ENCODE data around the gene MED12L. TPM values are rescaled to one million over a fixed set of nuclear protein-coding genes. Genes with fewer than 3 reads are reported as not detected.

Gene MED12L
- polyA plus RNA-seq, 1 experiment = 0.06 TPM

DNA sequence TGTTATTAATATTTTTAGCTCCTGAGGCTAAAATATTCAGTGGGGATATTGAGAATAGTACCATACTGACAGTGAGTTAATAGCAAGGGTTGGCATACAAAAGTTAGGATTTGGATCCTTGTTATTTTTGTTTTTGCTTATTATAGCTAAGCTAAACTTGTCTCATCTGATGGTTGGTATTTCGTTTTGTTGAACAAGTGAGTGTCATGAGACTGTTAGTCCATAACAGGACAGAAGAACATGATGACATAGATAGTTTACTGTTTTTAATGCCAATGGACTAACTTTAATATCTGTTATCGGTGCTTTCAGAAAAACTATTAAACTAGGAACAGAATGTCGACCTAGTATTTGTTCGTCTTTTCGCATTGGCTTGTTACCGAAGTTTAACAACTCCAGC lies 69.1 kb downstream of the MED12L start:
- no peaks in the 10 kb centered on the region for H3K36me3 ChIP-seq (ENCODE audit: control insufficient read depth, insufficient read depth, low read length)
- DNase-seq (ENCODE audit: low read depth) = no peak
- CTCF ChIA-PET = no interaction called here
- H3K4me3 ChIP-seq (ENCODE audit: low read depth, low read length) = no peak overlapping the region
- POLR2A ChIA-PET = no interaction called here
- H3K27me3 ChIP-seq (ENCODE audit: control insufficient read depth, insufficient read depth, low read length) = no peaks in the 10 kb centered on the region
- TF ChIP-seq, protein P1, sequence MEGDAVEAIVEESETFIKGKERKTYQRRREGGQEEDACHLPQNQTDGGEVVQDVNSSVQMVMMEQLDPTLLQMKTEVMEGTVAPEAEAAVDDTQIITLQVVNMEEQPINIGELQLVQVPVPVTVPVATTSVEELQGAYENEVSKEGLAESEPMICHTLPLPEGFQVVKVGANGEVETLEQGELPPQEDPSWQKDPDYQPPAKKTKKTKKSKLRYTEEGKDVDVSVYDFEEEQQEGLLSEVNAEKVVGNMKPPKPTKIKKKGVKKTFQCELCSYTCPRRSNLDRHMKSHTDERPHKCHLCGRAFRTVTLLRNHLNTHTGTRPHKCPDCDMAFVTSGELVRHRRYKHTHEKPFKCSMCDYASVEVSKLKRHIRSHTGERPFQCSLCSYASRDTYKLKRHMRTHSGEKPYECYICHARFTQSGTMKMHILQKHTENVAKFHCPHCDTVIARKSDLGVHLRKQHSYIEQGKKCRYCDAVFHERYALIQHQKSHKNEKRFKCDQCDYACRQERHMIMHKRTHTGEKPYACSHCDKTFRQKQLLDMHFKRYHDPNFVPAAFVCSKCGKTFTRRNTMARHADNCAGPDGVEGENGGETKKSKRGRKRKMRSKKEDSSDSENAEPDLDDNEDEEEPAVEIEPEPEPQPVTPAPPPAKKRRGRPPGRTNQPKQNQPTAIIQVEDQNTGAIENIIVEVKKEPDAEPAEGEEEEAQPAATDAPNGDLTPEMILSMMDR (IDR thresholded peaks at IDR 0.05; ENCODE audit: insufficient read depth, low read depth, low read length) = no peak

DNA sequence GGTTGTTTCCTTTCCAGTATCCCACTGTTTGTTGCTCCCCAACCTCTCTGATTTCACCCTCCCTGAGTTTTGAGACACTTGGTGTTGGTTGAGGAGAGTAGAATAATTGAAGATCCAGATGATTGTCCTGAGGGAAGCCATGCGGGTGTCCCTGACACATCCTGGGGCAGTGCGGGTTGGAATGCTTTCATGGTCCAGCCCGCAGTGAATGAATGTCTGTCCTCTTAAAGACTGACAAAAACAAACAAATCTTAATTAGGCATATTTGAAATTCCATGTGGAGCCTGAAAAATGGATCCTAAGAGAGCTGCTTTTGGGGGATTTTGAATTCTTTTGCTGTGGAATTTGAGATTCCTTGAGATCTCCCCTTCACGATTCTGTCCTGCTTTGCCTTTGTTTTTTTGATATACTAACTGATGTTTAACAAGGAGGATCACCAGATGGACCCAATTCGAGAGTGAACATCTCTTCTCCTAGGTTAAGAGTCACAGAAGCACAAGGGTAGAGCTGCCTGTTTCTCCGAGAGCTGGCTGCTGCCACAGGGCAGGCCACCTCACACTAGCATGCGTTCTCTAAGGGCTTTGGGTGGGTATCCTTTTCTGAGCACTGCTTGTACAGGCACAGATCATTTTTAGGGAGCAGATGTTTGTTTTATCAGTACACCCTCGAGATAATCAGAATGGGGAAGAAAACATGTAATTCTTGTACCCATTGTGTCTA lies 70.1 kb downstream of the MED12L start:
- POLR2A ChIA-PET = no interaction called here
- CTCF ChIA-PET = interaction anchor here (0.6 to 2.4 kb wide), 10 partner anchors 10 to 184 kb away, joined by 3 to 12 read pairs (median 4); no protein-coding TSS in a partner anchor
- no peak for DNase-seq (ENCODE audit: low read depth)

DNA sequence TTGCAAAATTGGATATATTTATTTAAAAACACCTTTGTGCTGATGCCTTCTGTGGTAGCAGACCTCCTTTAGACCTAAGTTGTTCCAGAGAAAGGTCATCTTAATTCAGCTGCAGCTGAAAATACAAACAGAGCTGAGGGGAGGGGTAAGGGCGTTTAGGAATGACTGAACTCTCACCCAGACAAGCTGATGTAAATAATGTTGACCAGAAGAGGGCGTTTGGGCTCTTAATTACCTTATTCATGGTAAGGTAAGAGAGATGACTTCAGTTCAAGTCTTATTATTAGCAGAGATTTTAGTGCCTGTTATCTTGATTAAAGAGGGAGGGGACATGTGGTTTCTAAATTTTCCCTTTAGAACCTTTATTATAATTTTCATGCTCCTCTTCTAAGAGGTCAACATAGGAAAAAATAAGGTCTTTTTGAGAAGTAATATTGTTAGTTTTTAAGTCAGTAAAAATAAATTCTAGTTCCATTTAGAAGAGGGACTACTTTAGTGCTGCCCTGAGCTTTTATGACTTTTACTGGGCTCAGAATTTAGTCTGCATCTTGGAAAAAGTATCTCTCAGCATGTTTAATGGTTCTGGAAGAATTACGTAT lies 71.3 kb downstream of the MED12L start:
- CTCF ChIA-PET = interaction anchor here (0.7 to 2.4 kb wide), 13 partner anchors 11 to 679 kb away, joined by 3 to 12 read pairs (median 4); partner anchors contain the start of gene P2RY14

More for the DNA sequence above, 70.1 kb downstream of the MED12L start:
- TF ChIP-seq, protein P1 (IDR thresholded peaks at IDR 0.05; ENCODE audit: insufficient read depth, low read depth, low read length) = no peak
- H3K36me3 ChIP-seq (ENCODE audit: control insufficient read depth, insufficient read depth, low read length) = no peaks in the 10 kb centered on the region
- H3K4me3 ChIP-seq (ENCODE audit: low read depth, low read length) = no peak overlapping the region
- H3K27me3 ChIP-seq (ENCODE audit: control insufficient read depth, insufficient read depth, low read length) = no peaks in the 10 kb centered on the region

DNA sequence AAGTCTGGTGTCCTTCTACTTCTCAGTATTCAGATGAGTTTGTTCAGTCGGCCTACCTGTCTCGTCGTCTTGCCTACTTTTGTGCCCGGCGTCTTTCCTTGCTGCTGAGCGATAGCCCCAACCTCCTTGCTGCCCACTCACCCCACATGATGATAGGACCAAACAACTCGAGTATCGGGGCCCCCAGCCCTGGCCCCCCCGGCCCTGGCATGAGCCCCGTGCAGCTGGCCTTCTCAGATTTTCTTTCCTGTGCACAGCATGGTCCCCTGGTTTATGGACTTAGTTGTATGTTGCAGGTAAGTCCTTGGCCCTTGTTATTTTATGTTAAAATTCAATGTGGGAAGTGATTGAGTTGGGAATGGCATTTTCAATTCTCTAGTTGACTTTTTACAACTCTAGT lies 74.3 kb downstream of the MED12L start:
- Histone ChIP-seq H3K36me3 (ENCODE audit: control insufficient read depth, insufficient read depth, low read length) (no peaks in the 10 kb centered on the region), H3K27me3 (ENCODE audit: control insufficient read depth, insufficient read depth, low read length) (no peaks in the 10 kb centered on the region), H3K4me3 (ENCODE audit: low read depth, low read length) (no peak overlapping the region)
- TF ChIP-seq, protein P1 (IDR thresholded peaks at IDR 0.05; ENCODE audit: insufficient read depth, low read depth, low read length) = no peak
- CTCF ChIA-PET = interaction anchor here (1.1 to 1.3 kb wide), 3 partner anchors 14 to 152 kb away, joined by 3 to 4 read pairs (median 4); no protein-coding TSS in a partner anchor
- no peak for DNase-seq (ENCODE audit: low read depth)
- POLR2A ChIA-PET = no interaction called here

More for the DNA sequence above, 71.3 kb downstream of the MED12L start:
- TF ChIP-seq, protein P1 (IDR thresholded peaks at IDR 0.05; ENCODE audit: insufficient read depth, low read depth, low read length) = peak; percentile 61
- no peaks in the 10 kb centered on the region for H3K27me3 ChIP-seq (ENCODE audit: control insufficient read depth, insufficient read depth, low read length)
- no peaks in the 10 kb centered on the region for H3K36me3 ChIP-seq (ENCODE audit: control insufficient read depth, insufficient read depth, low read length)
- no peak for DNase-seq (ENCODE audit: low read depth)
- H3K4me3 ChIP-seq (ENCODE audit: low read depth, low read length) = no peak overlapping the region
- POLR2A ChIA-PET = no interaction called here

DNA sequence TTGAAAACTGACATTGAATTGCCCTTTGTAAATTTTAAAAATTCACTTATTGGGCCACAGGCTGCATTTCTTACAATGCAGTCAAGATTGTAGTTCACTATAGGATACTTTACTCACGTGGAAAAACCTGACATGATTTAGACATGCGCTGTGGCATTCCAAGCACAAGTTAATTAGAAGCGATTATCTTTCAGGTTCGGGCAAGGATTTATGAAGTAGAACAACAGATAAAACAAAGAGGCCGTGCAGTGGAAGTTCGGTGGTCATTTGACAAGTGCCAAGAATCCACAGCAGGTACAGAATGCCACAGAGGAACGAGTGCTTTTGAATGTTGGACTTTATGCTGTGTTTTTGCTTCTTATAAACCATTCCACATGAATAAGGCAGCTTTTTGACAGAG lies 79.8 kb downstream of the MED12L start:
- ChIA-PET CTCF (no interaction called here), POLR2A (no interaction called here)
- DNase-seq (ENCODE audit: low read depth) = no peak
- TF ChIP-seq, protein P1 (IDR thresholded peaks at IDR 0.05; ENCODE audit: insufficient read depth, low read depth, low read length) = no peak
- no peaks in the 10 kb centered on the region for H3K36me3 ChIP-seq (ENCODE audit: control insufficient read depth, insufficient read depth, low read length)
- H3K27me3 ChIP-seq (ENCODE audit: control insufficient read depth, insufficient read depth, low read length) = no peaks in the 10 kb centered on the region
- H3K4me3 ChIP-seq (ENCODE audit: low read depth, low read length) = no peak overlapping the region
